Keratinocyte (primary cell): ENCODE data around the gene VPS13A. TPM values are rescaled to one million over a fixed set of nuclear protein-coding genes. Genes with fewer than 3 reads are reported as not detected.
A peak's percentile ranks its signal among the peaks of the same experiment; 100 is the strongest.

Experiments used
- DNase-seq: peaks from one replicate; pipeline ENCODE4 v3.0.0-alpha.2; 2011; ENCODE audit warnings: low read depth, missing footprints, low spot score
- FAIRE-seq: peaks from 2 replicates; lab custom pipeline; 2011; peaks lifted over from hg19 to GRCh38; lab: Jason Lieb, UNC
- H2AFZ ChIP-seq: 2 replicates; pipeline ENCODE4 v1.6.0; 2012; ENCODE audit warnings: low read length, control low read depth, inconsistent platforms; ENCODE audit not compliant: control insufficient read depth
- H3K27ac ChIP-seq: 2 replicates; pipeline ENCODE4 v1.5.1; 2011; ENCODE audit warnings: low read length; ENCODE audit not compliant: control insufficient read depth, insufficient read depth
- H3K27me3 ChIP-seq: 3 replicates; pipeline ENCODE4 v1.6.0; 2011; ENCODE audit warnings: low read length; ENCODE audit not compliant: control insufficient read depth, insufficient read depth; ENCODE audit errors: extremely low read depth
- H3K36me3 ChIP-seq, 2 experiments: 2 replicates in 1 of 2; 3 replicates in 1 of 2; pipeline ENCODE4 v1.5.1; 2011; ENCODE audit warnings: low read length in 2 of 2, mild to moderate bottlenecking in 1 of 2; ENCODE audit not compliant: control insufficient read depth in 2 of 2, insufficient read depth in 2 of 2; ENCODE audit errors: extremely low read depth in 1 of 2
- H3K4me1 ChIP-seq: 3 replicates; pipeline ENCODE4 v1.5.1; 2011; ENCODE audit warnings: low read length; ENCODE audit not compliant: control insufficient read depth, insufficient read depth; ENCODE audit errors: extremely low read depth
- H3K4me2 ChIP-seq: 3 replicates; pipeline ENCODE4 v1.6.0; 2011; ENCODE audit warnings: low read depth, low read length; ENCODE audit not compliant: control insufficient read depth, insufficient read depth; ENCODE audit errors: extremely low read depth
- H3K4me3 ChIP-seq, 3 experiments: fragments of 200-600 bp in 1 of 3; sonication (generic) in 1 of 3; 2 replicates in 2 of 3; 3 replicates in 1 of 3; pipeline ENCODE4 v1.5.1; 2011 to 2016; ENCODE audit warnings: low read length in 3 of 3, mild to moderate bottlenecking in 3 of 3, control low read depth in 2 of 3, inconsistent platforms in 1 of 3, low read depth in 1 of 3, mixed read lengths in 1 of 3, mixed run types in 1 of 3, moderate library complexity in 1 of 3; ENCODE audit not compliant: control insufficient read depth in 2 of 3, insufficient read depth in 2 of 3; ENCODE audit errors: extremely low read depth in 1 of 3
- H3K79me2 ChIP-seq: 2 replicates; pipeline ENCODE4 v1.6.0; 2012; ENCODE audit warnings: low read length; ENCODE audit not compliant: control insufficient read depth, insufficient read depth
- H3K9ac ChIP-seq: 3 replicates; pipeline ENCODE4 v1.6.0; 2011; ENCODE audit warnings: low read length; ENCODE audit not compliant: control insufficient read depth, insufficient read depth; ENCODE audit errors: extremely low read depth
- H3K9me1 ChIP-seq: 3 replicates; pipeline ENCODE4 v1.6.0; 2011; ENCODE audit warnings: low read length; ENCODE audit not compliant: control insufficient read depth, insufficient read depth; ENCODE audit errors: extremely low read depth
- H3K9me3 ChIP-seq: 2 replicates; pipeline ENCODE4 v1.5.1; 2012; ENCODE audit warnings: low read depth, low read length; ENCODE audit not compliant: control insufficient read depth
- H4K20me1 ChIP-seq: 3 replicates; pipeline ENCODE4 v1.6.0; 2011; ENCODE audit warnings: low read length; ENCODE audit not compliant: control insufficient read depth, insufficient read depth; ENCODE audit errors: extremely low read depth
- EZH2 ChIP-seq: IDR thresholded peaks from one replicate; pipeline ENCODE4 v1.6.1; 2012; ENCODE audit warnings: inconsistent platforms, mild to moderate bottlenecking, low read length, moderate library complexity
- dilution Hi-C: fragments of 300-500 bp; cut with MboI; formaldehyde crosslinking; loops from one replicate; pipeline ENCODE4 v1.7.0; 2020; ENCODE audit warnings: low sequenced_read_pairs; ENCODE audit not compliant: extremely low pct_ligation_motif_present
- polyA plus RNA-seq, 5 experiments: library from polyadenylated mRNA; depleted of rRNA in 3 of 5; stranded (reverse) in 3 of 5; stranded (forward) in 1 of 5; unstranded in 1 of 5; fragments of >200 nt; gene quantifications; 1 replicate in 1 of 5; 2 replicates in 3 of 5; 3 replicates in 1 of 5; pipeline versions ENCODE4 v1.2.1 to v1.2.3, GENCODE V29; 2011 to 2012; ENCODE audit warnings: missing spikeins in 2 of 5, low read depth in 1 of 5, low replicate concordance in 1 of 5
- TF ChIP-seq, protein P1 (sequence below), 3 experiments: IDR thresholded peaks in 1 of 3; conservative IDR thresholded peaks in 1 of 3; optimal IDR thresholded peaks in 1 of 3; 2 replicates in 2 of 3; 3 replicates in 1 of 3; pipeline versions ENCODE3 to v1.5.1; 2011; ENCODE audit warnings: low read length in 3 of 3, mild to moderate bottlenecking in 3 of 3, moderate library complexity in 2 of 3, control low read depth in 1 of 3, inconsistent platforms in 1 of 3; ENCODE audit not compliant: insufficient read depth in 2 of 3; ENCODE audit errors: extremely low read depth in 1 of 3

The VPS13A gene
- polyA plus RNA-seq, 1 donor (not counting 4 experiments of a cell fraction or from before 2014, with no cell fraction given): 55.3 TPM

DNA sequence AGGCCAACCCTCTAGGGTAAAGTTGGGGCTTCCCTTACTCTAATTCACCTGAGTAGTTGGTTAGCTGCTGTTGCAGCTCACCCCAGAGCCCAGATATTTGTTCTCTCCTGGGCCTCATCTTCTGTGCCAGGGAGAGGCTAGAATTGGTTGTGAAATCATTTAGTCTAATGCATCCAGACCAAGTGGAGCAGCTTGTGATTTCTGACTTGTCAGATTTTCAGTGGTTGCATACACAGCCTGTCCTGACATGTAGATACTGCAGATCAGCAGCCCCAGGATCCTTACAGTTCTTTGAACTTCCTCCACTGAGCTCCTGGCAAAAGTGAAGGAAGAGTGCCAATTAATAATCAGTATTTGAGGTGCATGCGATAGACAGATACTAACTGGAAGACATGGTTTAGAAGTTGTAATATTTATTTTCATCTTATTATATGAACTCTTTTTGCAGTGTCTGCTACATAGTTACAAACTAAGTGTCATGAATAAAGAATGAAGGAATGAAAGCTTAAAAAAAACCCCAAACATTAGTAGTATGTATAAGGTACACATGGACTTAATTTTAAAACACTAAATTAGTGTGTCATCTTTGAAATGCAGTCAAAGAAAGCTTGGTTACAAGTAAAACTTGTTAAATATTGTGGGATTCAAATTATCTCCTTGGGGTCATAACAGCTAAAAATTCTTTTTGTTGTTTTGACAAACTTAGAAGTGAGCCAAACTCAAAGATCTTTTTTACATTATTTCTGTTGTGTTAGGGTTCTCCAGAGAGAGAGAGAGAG lies 128.5 kb downstream of the VPS13A start:
- Histone ChIP-seq H4K20me1 (no peaks in the 10 kb centered on the region), H3K4me1 (peaks cover 21% of the 10 kb centered on the region), H2AFZ (no peak overlapping the region), H3K36me3 (peaks cover under 1 to 3% of the 10 kb centered on the region in 2 experiments), H3K27me3 (no peaks in the 10 kb centered on the region), H3K9me3 (no peaks in the 10 kb centered on the region), H3K27ac (peak overlapping the region; percentile 51), H3K9ac (no peak overlapping the region), H3K4me3 (no peak overlapping the region), H3K9me1 (no peaks in the 10 kb centered on the region), H3K79me2 (no peaks in the 10 kb centered on the region), H3K4me2 (peak overlapping the region; percentile 2)
- DNase-seq (peak; percentile 40), FAIRE-seq (peak; percentile 96)
- dilution Hi-C loops: no loop called here
- TF ChIP-seq EZH2: no peak
- TF ChIP-seq, protein P1, sequence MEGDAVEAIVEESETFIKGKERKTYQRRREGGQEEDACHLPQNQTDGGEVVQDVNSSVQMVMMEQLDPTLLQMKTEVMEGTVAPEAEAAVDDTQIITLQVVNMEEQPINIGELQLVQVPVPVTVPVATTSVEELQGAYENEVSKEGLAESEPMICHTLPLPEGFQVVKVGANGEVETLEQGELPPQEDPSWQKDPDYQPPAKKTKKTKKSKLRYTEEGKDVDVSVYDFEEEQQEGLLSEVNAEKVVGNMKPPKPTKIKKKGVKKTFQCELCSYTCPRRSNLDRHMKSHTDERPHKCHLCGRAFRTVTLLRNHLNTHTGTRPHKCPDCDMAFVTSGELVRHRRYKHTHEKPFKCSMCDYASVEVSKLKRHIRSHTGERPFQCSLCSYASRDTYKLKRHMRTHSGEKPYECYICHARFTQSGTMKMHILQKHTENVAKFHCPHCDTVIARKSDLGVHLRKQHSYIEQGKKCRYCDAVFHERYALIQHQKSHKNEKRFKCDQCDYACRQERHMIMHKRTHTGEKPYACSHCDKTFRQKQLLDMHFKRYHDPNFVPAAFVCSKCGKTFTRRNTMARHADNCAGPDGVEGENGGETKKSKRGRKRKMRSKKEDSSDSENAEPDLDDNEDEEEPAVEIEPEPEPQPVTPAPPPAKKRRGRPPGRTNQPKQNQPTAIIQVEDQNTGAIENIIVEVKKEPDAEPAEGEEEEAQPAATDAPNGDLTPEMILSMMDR (optimal IDR thresholded peaks at IDR 0.05 in 1 of 3, IDR thresholded peaks at IDR 0.05 in 1 of 3, conservative IDR thresholded peaks at IDR 0.05 in 1 of 3; ENCODE audit: extremely low read depth in 1 of 3, insufficient read depth in 2 of 3, low read length in 3 of 3): no peak

GRCh38 chr9:77307166-77307565 lies 129.8 kb downstream of the VPS13A start:
- Histone ChIP-seq H3K4me3 (no peak overlapping the region), H4K20me1 (no peaks in the 10 kb centered on the region), H3K27ac (no peak overlapping the region), H3K79me2 (no peaks in the 10 kb centered on the region), H3K9ac (no peak overlapping the region), H3K27me3 (no peaks in the 10 kb centered on the region), H3K4me2 (no peak overlapping the region), H3K4me1 (peaks cover 21% of the 10 kb centered on the region), H3K36me3 (peaks cover 0 to 3% of the 10 kb centered on the region in 2 experiments), H2AFZ (no peak overlapping the region), H3K9me3 (no peaks in the 10 kb centered on the region), H3K9me1 (no peaks in the 10 kb centered on the region)
- DNase-seq (no peak), FAIRE-seq (no peak)
- TF ChIP-seq, protein P1 (optimal IDR thresholded peaks at IDR 0.05 in 1 of 3, IDR thresholded peaks at IDR 0.05 in 1 of 3, conservative IDR thresholded peaks at IDR 0.05 in 1 of 3; ENCODE audit: extremely low read depth in 1 of 3, insufficient read depth in 2 of 3, low read length in 3 of 3): no peak
- TF ChIP-seq EZH2: no peak
- dilution Hi-C loops: no loop called here
